Measurements from ENCODE around the gene FAM131B.
"Not testable (repeated sequence)": the region's sequence is repeated elsewhere in the genome, so short reads cannot be mapped to it uniquely, and the experiment has no call there.

FAM131B gene
- 14.4 to 19.5 reads per million in 2 donors for total RNA-seq

DNA sequence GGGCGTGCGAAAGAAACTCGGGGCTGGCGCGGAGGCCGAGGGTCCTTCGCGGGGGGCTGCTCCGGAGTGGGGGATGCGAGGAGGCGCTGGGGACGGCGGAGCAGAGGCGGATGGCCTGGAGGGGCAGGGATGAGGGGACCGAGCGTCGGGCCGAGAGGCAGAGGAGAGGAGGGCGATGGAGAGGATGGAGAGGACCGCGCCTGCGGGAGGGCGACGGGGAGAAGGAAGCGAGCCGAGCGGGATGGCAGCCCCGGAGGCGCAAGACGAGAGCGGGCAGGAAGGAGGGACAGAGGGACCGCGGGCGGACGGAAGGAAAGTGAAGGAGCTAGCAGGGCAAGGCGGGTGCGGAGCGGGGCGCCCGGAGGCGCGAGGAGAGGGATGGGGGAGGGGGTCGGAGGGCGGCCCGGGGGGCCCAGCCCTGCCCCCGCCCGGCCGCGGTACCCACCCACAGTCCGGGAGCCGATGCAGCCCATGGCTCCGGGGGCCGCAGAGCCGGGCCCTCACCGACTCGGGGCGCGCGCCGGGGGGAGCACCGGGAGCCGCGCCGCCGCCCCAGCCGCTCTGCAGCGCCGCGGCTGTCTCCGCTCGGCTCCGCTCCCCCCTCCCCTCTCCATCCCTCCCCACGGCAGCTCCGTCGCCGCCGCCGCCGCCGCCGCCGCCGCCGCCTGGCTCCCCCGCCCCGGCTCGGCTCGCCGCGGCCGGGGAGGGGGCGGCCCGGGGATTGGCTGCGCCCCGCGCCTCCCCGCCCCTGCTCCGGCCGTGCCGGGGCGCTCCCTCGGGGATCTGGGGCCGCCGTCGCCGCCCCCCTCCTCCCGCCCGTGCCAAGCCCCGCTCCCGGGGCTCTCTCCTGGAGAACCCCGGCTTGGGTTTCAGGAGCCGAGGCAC is at the start of gene FAM131B:
Gene FAM131B (minus strand): TSS at position 583 of the 885 bp plus-strand sequence. CDS start 110 bp downstream, at position 473.
- DNase-seq: peak; percentile 30

DNA sequence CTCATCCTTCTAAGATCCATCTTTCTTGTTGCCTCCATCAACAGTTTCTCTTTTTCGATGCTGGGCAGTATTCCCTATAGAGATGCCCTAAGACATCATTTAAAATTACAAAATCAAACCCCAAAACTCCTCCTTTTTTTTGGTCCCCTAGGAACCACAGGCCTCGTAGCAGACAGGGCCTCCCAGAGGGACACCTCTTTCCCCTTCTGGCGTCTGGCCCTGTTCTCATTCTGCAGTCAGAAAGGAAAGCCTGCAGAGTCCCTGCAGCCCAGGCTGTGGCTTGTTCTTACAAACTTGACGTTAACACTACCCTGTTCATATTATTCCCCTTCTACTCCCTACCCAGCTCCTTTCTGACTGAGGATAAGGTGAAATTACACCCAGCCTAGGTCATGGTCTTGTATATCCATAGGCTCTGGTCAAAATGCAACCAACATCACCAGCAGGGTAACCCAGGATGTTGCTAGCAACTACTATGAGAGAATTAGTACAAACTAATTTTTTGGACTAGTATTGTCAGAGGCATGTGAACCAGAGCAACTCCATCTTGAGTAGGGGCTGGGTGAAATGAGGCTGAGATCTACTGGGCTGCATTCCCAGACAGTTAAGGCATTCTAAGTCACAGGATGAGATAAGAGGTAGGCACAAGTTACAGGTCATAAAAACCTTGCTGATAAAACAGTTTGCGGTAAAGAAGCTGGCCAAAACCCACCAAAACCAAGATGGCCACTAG is 49.6 kb upstream of the FAM131B start:
- no peak for DNase-seq

DNA sequence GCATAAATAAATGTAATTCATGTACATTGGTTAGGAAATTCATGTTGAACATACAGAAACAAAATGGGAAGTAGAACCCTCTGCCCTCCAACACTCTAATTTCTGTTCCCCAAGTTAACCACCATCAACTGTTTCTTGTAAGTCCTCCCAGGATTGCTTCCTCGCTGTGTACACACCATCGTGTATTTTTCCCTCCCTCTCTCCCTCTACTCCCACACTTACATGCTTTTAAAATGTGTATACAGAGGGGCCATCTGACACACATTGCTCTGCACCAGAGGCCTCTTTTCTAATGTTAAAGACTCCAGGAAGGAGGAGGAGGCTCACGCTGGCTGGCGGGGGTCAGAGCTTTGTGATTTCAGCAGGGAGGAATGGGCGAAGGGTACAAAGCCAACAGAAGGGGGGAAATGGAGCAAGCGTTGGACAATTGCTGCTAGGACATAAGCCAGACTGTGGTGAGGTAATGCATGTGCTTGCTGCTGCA is 48.0 kb upstream of the FAM131B start:
- no peak for DNase-seq

DNA sequence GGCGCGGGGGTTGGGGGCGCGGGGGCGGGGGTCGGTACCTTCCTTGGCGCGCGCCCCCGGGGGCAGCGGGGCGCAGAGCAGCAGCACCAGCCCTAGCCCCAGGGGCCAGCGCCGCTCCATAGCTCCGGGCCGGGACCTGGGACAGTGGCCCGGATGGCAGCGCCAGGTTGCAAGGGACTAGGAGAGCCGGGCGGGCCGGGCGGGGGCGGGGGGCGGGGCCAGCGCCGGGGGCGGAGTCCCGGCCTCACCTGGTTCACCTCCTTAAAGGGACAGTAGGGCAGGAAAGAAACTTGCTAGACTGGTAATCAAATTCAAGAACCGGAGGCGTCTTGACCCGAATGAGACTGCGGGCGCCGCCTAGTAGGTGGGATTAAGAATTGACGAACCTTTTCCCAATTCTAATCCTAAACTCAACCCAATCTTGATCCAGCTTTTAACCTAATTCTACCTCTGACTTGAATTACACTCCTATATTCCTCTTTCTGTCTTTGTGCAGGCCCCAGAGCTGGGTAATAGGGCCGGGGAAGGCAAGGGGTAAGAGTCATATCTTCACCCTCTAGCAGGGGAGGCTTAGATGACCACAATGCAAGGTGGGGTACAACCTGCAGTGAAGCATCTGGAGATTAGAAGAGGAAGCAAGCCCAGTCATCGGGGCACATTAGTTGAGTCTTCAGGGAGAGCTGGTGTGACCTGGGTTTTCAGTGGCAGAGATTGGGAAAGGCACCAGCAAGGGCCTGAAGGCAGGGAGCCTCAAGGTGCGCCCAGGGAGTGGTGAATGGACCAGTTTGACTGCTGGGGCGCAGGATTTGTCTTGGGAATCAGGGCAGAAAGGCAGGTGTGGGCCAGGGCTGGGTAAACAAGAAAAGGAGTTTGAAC is 46.4 kb upstream of the FAM131B start, which contains the start of gene EPHA1:
Gene EPHA1 (minus strand): TSS at position 171 of the 876 bp plus-strand sequence. CDS start 51 bp downstream, at position 120.
- DNase-seq: no peak

GRCh38 chr7:143408252-143408685 is 45.8 kb upstream of the FAM131B start:
- DNase-seq: no peak

DNA sequence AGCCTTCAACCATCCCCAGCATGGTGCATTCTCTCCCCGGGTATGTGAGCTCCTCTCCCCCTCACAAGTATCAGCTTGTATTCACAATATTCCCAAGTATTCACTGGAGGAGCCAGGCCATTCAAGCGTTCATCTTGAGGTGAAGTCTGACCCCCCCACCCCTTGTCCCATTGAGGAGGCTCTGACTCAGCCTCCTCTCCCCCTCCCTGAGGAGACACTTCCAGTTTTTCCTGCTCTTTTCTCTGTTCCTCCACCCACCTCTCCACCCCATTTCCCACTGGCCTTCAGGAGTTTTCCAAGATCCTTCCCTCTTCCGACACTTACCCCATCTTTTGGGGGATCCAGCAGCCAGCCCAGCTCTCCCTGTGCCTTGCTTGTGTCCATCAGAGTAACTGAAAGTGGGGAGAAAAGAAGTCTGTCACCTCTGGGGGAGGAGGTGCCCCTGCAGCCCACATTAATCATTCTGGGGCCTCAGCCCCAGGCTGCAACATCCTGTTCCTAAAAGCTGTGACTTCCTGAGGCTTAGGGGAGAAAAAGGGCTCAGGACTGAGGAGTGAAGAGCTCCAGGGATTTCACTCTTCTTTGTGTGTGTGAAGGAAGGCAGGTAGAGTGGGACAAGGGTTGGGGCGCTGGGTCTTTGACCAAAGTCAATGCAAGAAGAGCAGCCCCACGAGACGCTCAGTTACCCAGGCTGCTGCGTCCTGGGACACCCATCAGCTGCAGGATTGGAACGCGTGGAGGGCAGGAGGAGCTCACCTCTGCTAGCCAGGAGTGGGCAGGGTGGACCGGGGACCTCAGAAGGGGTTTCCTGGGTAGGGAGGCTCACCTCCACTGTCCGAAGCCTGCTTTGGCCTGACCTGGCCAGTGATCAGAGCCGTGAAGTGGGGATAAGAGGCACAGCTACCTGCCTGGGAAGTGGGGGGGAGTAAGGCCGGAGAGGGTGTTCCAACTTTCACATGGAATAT is 45.1 kb upstream of the FAM131B start:
- no peak for DNase-seq

DNA sequence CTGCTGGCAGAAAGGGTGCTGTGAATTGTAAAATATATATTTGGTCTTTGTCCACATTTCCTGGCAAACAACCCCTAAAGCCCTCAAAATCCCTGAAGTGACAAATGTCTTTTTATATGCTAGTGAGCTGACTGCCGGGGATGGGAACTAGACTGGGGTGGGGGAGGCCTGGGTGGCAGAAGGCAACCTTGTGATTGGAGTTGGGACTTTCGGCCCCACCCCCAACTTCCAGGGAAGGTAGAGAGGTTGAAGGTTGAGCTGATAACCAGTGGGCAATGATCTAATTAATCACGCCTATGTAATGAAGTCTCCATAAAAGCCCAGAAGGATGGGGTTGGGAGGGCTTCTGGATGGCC is 43.5 kb upstream of the FAM131B start:
- no peak for DNase-seq

- DNase-seq: no peak
Measured at GRCh38 chr7:143405173-143406001, 42.9 kb upstream of the FAM131B start.

DNA sequence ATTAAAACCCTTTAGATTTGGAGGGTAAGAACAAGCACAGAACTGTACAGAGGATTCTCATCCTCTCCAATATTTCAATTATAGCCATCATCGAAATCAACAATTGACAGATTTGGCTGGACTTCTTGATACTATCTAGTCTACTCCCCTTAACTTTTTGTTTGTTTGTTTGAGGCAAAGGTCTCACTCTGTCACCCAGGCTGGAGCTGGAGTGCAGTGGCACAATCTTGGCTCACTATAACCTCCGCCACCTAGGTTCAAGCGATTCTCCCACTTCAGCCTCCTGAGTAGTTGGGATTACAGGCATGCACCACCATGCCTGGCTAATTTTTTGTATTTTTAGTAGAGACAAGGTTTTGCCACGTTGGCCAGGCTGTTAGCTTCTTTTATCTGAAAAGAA is 39.7 kb upstream of the FAM131B start:
- not testable (repeated sequence) for DNase-seq

GRCh38 chr7:143401265-143401664 is 38.8 kb upstream of the FAM131B start:
- DNase-seq: no peak

- DNase-seq: no peak
Measured at GRCh38 chr7:143399642-143400041, 37.1 kb upstream of the FAM131B start.

- no peak for DNase-seq
Measured at GRCh38 chr7:143399151-143399550, 36.6 kb upstream of the FAM131B start.

DNA sequence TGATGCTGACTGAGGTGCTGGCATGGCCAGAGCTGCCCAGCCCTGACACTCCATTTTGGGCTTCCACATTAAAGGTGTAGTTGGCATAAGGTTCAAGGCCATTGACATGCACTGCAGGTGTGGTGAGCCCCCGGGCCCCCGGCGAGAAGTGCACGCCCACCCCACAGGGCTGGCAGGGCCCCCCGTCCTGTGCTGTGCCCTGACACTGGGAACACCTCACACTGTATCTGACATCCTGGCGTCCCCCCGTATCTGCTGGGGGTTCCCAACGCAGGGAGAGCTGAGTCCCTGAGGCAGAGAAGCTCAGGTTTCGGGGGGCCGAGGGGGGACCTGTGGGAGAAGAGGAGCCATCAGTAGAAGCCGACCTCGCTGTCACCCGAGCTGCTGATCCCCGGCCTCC is 36.1 kb upstream of the FAM131B start:
- no peak for DNase-seq

DNA sequence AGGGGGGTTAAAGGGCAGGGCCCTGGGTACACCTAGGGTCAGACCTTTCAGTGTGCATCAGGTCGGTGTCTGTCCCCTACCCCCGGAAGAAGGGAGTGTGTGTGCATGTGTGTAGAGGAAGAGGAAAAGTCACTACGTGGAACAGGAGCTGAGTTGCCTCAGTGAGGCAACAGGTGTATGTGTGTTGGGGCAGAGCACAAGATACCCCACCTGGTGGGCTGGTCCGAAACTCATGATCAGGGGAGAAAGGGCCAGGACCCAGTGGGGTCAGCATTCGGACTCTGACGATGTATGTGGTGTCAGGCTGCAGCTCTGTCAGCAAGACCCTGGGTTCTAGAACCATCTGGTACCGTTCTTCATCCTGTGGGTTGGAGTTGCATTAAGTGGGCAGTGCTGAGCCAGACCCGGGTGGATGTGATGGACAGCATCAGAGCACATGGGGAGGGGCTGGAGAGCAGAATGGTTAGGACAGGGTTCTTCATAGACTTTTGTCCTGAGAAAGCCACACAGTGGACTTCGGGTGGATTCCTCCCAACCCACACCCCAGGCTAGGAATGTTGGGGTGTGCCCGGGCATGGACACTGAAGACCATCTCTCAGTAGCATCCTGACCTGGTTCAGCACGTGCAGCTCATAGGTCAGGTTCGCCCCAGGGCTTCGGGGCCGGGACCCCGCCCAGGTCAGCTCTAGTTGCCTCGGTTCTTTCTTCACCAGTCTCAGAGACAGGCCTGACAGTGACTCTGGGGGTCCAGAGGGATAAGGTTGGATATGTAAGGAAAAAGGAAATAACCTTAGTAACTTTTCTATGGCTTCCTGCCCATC is 35.4 kb upstream of the FAM131B start:
- no peak for DNase-seq

DNA sequence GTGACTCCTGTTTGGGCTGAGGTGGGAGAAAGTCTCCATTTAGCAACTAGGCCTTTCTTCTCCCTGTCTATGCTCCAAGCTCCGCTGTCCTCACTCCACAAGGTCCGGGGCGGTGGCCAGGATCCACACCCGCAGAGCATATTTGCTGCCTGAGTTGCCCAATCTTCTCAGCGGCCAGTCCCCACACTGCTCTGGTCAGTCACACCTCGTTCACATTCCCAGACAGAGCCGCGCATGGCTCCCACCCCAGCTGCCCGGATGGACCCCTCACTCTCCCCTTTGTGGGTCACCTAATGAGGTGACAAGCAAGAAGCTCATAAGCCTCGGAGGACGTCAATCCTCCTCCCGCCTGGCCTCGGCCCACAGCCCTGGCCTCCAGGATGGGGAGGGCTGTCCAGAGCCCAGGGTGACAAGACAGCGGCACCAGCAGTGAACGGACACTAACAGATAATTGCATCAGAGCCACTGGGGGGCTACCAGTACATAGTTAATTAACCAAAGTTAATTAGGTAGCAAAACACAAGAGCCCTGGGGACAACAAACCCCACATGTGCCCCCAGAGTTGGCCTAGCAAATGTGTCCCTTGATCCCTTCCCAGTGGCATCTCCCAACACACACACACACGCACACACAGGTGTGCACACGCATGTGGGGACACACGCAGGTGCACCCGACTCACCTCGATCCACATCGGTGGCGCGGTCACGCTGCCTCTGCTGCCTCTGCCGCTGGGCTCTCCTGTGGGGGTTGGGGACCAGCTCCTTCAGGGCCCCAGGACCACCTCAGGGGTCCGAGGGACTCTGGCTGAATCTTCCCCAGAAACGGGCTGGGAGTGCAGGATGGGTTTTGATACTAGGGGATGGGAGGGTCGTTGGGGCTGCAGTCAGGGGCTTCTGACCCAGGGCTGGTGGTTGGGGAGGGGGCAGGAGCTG is 34.4 kb upstream of the FAM131B start:
- no peak for DNase-seq

DNA sequence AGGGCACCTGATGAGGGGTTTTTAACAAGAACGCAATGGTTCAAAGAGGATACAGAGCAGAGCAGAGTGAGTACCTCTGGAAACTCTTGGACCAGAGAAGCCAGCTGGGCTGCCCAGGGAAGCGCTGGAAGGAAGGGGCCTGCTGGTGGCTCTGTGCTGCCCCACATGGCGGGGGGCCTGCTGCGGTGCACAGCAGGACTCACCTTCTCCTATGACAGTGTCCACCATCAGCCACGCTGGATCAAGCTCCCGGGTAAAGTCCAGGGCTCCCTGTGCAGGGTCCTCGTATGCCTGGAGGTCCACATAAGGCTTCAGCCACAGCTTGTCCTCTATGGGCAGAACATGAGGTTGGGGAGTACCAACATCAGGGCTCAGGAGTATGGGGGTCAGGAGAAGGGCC is 33.7 kb upstream of the FAM131B start:
- no peak for DNase-seq

GRCh38 chr7:143395187-143396149 is 33.0 kb upstream of the FAM131B start:
- no peak for DNase-seq
